GM12873 (cell line): Measurements from ENCODE around the gene SLK.

Source experiments
- TF ChIP-seq, protein P1 (sequence below): IDR thresholded peaks from 2 replicates; pipeline ENCODE4 v1.5.1; 2012; ENCODE audit warnings: low read depth, mild to moderate bottlenecking, moderate library complexity, low read length, control low read depth; ENCODE audit not compliant: insufficient read depth; ENCODE audit errors: missing control alignments

Gene SLK

DNA sequence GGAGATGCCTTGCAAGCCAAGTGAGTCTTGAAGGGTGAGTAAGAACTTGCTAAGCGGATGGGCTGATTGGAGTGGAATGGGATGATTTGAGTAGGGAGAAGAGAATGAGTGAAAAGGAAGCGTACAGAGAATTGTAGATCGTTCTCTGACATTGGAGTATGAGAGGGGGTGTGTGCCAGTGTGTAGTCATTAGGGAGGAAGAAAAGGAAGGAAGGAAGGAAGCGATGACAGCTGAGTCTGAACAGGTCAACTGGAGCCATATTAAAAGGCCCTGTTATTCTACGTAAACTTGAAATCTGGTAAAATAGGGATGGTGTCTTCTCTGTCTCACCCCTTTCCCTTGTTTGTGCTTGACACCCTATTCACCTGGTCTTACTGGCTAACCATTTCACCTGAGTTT is 55.1 kb downstream of the SLK start:
- TF ChIP-seq, protein P1, sequence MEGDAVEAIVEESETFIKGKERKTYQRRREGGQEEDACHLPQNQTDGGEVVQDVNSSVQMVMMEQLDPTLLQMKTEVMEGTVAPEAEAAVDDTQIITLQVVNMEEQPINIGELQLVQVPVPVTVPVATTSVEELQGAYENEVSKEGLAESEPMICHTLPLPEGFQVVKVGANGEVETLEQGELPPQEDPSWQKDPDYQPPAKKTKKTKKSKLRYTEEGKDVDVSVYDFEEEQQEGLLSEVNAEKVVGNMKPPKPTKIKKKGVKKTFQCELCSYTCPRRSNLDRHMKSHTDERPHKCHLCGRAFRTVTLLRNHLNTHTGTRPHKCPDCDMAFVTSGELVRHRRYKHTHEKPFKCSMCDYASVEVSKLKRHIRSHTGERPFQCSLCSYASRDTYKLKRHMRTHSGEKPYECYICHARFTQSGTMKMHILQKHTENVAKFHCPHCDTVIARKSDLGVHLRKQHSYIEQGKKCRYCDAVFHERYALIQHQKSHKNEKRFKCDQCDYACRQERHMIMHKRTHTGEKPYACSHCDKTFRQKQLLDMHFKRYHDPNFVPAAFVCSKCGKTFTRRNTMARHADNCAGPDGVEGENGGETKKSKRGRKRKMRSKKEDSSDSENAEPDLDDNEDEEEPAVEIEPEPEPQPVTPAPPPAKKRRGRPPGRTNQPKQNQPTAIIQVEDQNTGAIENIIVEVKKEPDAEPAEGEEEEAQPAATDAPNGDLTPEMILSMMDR = no peak

DNA sequence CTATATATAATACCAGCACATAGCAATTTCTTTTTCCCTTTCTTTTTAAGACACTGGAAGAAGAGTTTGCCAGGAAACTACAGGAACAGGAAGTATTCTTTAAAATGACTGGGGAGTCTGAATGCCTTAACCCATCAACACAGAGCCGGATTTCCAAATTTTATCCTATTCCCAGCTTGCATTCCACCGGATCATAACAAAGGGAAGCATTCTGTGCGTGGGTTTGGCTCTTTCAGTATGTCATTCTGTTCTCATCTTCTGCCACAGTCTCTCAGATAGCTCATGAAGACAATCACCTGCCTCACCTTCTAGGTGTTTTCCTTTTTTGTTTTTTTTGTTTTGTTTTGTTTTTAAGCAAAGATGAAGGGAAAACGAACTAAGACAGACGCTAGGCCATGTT is 58.6 kb downstream of the SLK start:
- TF ChIP-seq, protein P1 = no peak

DNA sequence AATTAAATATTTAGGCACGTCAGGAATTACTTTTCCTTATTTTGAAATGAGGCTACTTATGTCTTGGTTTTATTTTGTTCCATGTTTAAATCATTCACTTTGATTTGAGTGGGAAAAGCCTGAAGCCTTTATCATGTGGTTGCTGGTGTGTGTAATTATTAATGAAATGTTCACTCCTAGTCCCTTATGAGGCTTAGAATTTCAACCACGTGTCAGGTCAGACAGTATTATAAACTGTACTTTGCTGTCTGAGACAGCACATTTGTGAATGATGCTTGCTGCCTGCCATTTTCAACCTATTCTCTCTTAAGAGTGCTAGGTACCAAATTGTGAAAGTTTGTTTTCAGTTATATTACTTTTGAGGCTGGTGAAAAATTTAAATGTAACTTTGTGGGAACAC is 59.8 kb downstream of the SLK start:
- TF ChIP-seq, protein P1 = no peak

DNA sequence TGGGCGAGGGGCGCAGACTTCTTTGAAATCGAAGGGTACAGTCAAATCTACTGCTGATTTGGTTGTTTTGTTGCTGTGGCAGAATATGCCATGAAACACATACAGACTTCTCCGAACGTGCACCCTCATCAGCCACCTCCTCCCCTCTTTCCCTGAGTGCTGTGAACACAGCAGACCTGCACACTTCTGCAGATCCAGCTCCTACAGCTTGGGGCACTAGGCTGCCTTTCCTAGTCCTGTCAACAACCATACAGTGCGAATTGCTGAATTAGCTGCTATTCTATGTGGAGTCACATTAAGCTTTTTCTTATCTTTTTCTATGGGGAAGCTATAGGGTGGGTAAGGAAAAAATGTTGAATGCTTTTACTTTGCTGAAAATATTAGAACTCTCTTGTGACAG is 61.2 kb downstream of the SLK start:
- TF ChIP-seq, protein P1 = peak; percentile 38

DNA sequence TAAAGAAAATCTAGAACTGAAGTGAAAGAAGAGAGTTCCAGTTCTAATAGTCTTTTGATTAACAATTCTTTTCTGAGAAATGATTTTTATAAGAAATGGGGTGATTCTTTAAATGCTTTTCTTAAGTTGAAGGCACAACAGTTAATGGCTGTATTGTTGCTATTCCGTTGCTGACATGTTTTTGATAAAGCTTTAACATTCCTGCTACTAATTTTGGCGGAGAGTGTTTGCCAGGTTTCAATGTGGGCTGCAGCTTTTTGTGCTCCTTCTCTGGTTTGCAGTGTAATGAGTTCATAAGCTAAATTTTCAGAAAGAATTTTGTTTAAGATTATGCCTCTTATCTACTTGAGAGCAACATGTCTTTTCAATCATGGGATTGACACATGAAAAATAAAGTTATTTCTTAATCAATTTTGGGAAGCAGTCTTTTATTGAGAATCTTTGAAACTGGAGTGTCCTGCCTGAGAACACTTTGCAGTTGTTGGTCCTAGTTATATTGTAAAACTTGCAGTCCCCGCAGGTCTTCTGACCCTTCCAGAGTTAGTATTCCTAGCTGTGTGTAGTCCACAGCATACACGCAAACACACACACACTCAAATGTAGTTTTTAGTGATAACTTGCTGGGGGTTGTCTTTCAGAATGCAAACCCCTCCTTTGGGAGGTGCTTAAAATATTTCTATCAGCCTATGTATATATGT is 62.0 kb downstream of the SLK start:
- TF ChIP-seq, protein P1 = no peak

DNA sequence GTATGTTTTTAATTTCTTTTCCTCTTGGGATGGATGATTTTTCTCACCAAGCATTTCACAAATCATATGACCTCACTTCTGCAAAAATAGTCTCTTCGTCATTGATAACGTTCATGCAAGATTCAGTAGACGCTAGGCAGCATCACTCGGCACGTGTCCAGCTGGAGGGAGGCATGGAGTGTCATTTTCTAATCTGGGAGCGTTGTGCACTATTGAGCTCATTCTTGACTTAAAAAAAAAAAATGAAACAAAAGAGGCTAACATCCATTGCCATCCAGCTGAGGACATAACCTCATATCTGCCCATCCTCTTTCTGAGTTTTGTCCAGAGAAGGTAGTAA is 62.6 kb downstream of the SLK start:
- TF ChIP-seq, protein P1 = no peak

DNA sequence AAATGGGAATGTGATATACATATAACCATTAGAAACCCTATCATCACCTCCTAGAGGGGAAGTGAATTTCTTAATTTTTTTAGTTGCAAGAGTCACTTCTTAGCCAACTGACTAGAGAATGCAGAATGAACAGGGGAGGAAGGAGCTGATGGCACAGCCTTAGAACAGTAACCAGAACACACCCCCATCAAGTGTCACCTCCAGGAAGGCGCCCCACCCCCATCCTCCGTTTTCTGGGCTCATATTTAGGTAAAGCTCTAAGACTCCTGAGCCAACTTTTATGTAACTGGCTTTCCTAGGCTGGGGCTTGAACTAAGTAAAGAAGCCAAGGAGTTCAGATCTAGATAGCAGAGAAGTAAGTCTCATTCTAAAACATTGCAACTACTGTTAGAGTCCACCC is 64.7 kb downstream of the SLK start:
- TF ChIP-seq, protein P1 = no peak
